ENCODE results near the gene CTNND2. TPM values are rescaled to one million over a fixed set of nuclear protein-coding genes. Genes with fewer than 3 reads are reported as not detected.

The CTNND2 gene
- total and polyA plus RNA-seq, 10 of the 15 experiments (the other 5 are each of a cell fraction or from before 2014, with no cell fraction given): 0.02 to 0.16 (median 0.04) TPM; not detected in 7

- TF ChIP-seq PRDM15 (CRISPR knock-in tag; IDR thresholded peaks at IDR 0.05): no peak
Measured at GRCh38 chr5:11547730-11548129, 356.5 kb downstream of the CTNND2 start (continued).

- FAIRE-seq (no peak), DNase-seq (ENCODE audit: low read depth, low spot score) (no peak), ATAC-seq (no peak)
- H3K27ac ChIP-seq (ENCODE audit: control insufficient read depth, insufficient read depth): no peak overlapping the region
- H3K4me1 ChIP-seq (ENCODE audit: control insufficient read depth, insufficient read depth, low read length): no peaks in the 10 kb centered on the region
- no TSS peak for BruUV-seq (replicated peaks)
- 92% methylated on average over 5 of the region's 5 CpGs for WGBS (ENCODE audit: insufficient coverage, insufficient replicate concordance, low lambda C conversion rate, missing lambda C conversion rate)
- CTCF ChIA-PET: no interaction called here
- in situ Hi-C loops (cut with MboI): no loop called here
- H3K9ac ChIP-seq (ENCODE audit: control insufficient read depth, insufficient read depth, low read length): no peak overlapping the region
- no peaks in the 10 kb centered on the region for H3K79me2 ChIP-seq (ENCODE audit: control insufficient read depth, insufficient read depth, low read length)
- POLR2A ChIA-PET: no interaction called here
- no peaks in the 10 kb centered on the region for H3K9me3 ChIP-seq (replicated peaks; ENCODE audit: control insufficient read depth, insufficient read depth, low read length)
- no peaks in the 10 kb centered on the region for H3K36me3 ChIP-seq (ENCODE audit: control insufficient read depth in 2 of 2, insufficient read depth in 2 of 2, low read length in 1 of 2)
- SMC1A ChIA-PET (ENCODE audit: uncharacterized antibody, unreplicated experiment): no interaction called here
- H2AFZ ChIP-seq (ENCODE audit: control insufficient read depth, low read depth, low read length): no peak overlapping the region
- no peak overlapping the region for H3K4me3 ChIP-seq
- H4K20me1 ChIP-seq (ENCODE audit: control insufficient read depth, insufficient read depth): no peaks in the 10 kb centered on the region
- intact Hi-C loops (cut with micrococcal nuclease; ENCODE audit: unreplicated experiment): no loop called here
- TF ChIP-seq NFIC (IDR thresholded peaks at IDR 0.05; ENCODE audit: low read depth, low read length): no peak
- no peak for TF ChIP-seq HDAC2 (IDR thresholded peaks at IDR 0.05)
- TF ChIP-seq PBX3 (IDR thresholded peaks at IDR 0.05; ENCODE audit: insufficient replicate concordance, low read depth, low read length): no peak
- TF ChIP-seq TAF1 (IDR thresholded peaks at IDR 0.05; ENCODE audit: borderline replicate concordance, low read depth, low read length): no peak
- TF ChIP-seq ZNF217 (IDR thresholded peaks at IDR 0.05): no peak
- no peak for TF ChIP-seq BCLAF1 (IDR thresholded peaks at IDR 0.05)
- no peak for TF ChIP-seq KLF5 (IDR thresholded peaks at IDR 0.05; ENCODE audit: partially characterized antibody)
- H3K4me2 ChIP-seq (ENCODE audit: control insufficient read depth, insufficient read depth): no peak overlapping the region
- RAD21 ChIA-PET (ENCODE audit: unreplicated experiment): no interaction called here
- no peaks in the 10 kb centered on the region for H3K27me3 ChIP-seq (replicated peaks in 1 of 2; ENCODE audit: control insufficient read depth in 2 of 2, insufficient read depth in 2 of 2, low read length in 1 of 2)
Measured at GRCh38 chr5:11547140-11547539, 357.1 kb downstream of the CTNND2 start.

All from GM12878 (cell line).